GM19023 (cell line): ENCODE data around the gene CDK7.

ENCODE experiments used
- ATAC-seq: cut with Tn5 transposase; IDR thresholded peaks from one replicate; pipeline ENCODE4 v1.9.1; 2021; ENCODE audit warnings: mild to moderate bottlenecking, moderate library complexity; ENCODE audit not compliant: unreplicated experiment

CDK7 gene

GRCh38 chr5:69288688-69289087 lies 54.0 kb downstream of the CDK7 start:
- no peak for ATAC-seq

- no peak for ATAC-seq
These were observed 57.6 kb downstream of the CDK7 start for GRCh38 chr5:69292306-69292705.

GRCh38 chr5:69293882-69294281 lies 59.2 kb downstream of the CDK7 start:
- no peak for ATAC-seq

GRCh38 chr5:69295088-69295754 lies 60.5 kb downstream of the CDK7 start:
- ATAC-seq: no peak

GRCh38 chr5:69299625-69300024 lies 64.9 kb downstream of the CDK7 start:
- no peak for ATAC-seq

GRCh38 chr5:69300537-69301203 lies 66.0 kb downstream of the CDK7 start:
- no peak for ATAC-seq

- no peak for ATAC-seq
These were observed 70.8 kb downstream of the CDK7 start for GRCh38 chr5:69305512-69305911.

- ATAC-seq: no peak
These were observed 73.4 kb downstream of the CDK7 start for GRCh38 chr5:69308046-69308553.

GRCh38 chr5:69309380-69309779 lies 74.7 kb downstream of the CDK7 start:
- no peak for ATAC-seq

- no peak for ATAC-seq
These were observed 77.9 kb downstream of the CDK7 start for GRCh38 chr5:69312459-69313160.

- ATAC-seq: no peak
These were observed 78.7 kb downstream of the CDK7 start for GRCh38 chr5:69313428-69313827.

GRCh38 chr5:69315972-69316371 lies 81.3 kb downstream of the CDK7 start:
- no peak for ATAC-seq

GRCh38 chr5:69317391-69317790 lies 82.7 kb downstream of the CDK7 start:
- no peak for ATAC-seq

- no peak for ATAC-seq
These were observed 91.7 kb downstream of the CDK7 start for GRCh38 chr5:69326365-69326764.
